ENCODE measurements around the gene C2orf81.
"Not testable (repeated sequence)": the region's sequence is repeated elsewhere in the genome, so short reads cannot be mapped to it uniquely, and the experiment has no call there.

DNA sequence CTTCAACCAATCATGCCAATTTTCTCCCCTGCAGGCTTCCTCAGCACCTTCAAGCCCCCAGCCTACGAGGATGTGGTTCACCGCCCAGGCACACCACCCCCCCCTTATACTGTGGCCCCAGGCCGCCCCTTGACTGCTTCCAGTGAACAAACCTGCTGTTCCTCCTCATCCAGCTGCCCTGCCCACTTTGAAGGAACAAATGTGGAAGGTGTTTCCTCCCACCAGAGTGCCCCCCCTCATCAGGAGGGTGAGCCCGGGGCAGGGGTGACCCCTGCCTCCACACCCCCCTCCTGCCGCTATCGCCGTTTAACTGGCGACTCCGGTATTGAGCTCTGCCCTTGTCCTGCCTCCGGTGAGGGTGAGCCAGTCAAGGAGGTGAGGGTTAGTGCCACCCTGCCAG, 38.8 kb upstream of the C2orf81 start:
- TF ChIP-seq CTCF (IDR thresholded peaks at IDR 0.05; ENCODE audit: insufficient read depth, low read length); POLR2AphosphoS5 (IDR thresholded peaks at IDR 0.05; ENCODE audit: low read depth): not testable (repeated sequence)

Measured in HL-60 (cell line).